DOHH2 (cell line): Measurements from ENCODE around the gene EVL.

Source experiments
- H3F3A ChIP-seq: fragments of 200-600 bp; sonication (generic), shearing (Covaris generic); 2 replicates; pipeline ENCODE4 v1.6.0; 2016; ENCODE audit warnings: antibody characterized with exemption, mild to moderate bottlenecking; ENCODE audit not compliant: control insufficient read depth, insufficient read depth
- H3K27ac ChIP-seq: fragments of 200-600 bp; sonication (generic); 2 replicates; pipeline ENCODE4 v1.5.1; 2014; ENCODE audit warnings: low read depth, mild to moderate bottlenecking, low read length, moderate library complexity
- H3K27me3 ChIP-seq: fragments of 200-600 bp; sonication (generic); 2 replicates; pipeline ENCODE4 v1.6.1; 2014; ENCODE audit warnings: mild to moderate bottlenecking, low read length, mixed read lengths; ENCODE audit not compliant: control insufficient read depth
- H3K36me3 ChIP-seq: fragments of 200-600 bp; sonication (generic); 2 replicates; pipeline ENCODE4 v1.6.1; 2014; ENCODE audit warnings: mild to moderate bottlenecking, low read length, moderate library complexity, mixed read lengths; ENCODE audit not compliant: control insufficient read depth
- H3K4me1 ChIP-seq: fragments of 200-600 bp; sonication (generic); 2 replicates; pipeline ENCODE4 v1.6.1; 2014; ENCODE audit warnings: mild to moderate bottlenecking, low read length, mixed read lengths; ENCODE audit not compliant: control insufficient read depth
- H3K4me2 ChIP-seq: fragments of 200-600 bp; sonication (generic); 2 replicates; pipeline ENCODE4 v1.6.0; 2014; ENCODE audit warnings: mild to moderate bottlenecking, low read length, moderate library complexity
- H3K4me3 ChIP-seq: fragments of 200-600 bp; sonication (generic); 2 replicates; pipeline ENCODE4 v1.5.1; 2014; ENCODE audit warnings: mild to moderate bottlenecking, low read length, mixed read lengths
- H3K79me2 ChIP-seq: fragments of 200-600 bp; sonication (generic); 2 replicates; pipeline ENCODE4 v1.6.1; 2014; ENCODE audit warnings: mild to moderate bottlenecking, low read length, mixed read lengths; ENCODE audit not compliant: control insufficient read depth
- H3K9me2 ChIP-seq: fragments of 200-600 bp; sonication (generic); replicated peaks from 2 replicates; pipeline ENCODE4 v1.6.1; 2014; ENCODE audit warnings: mild to moderate bottlenecking, low read length, mixed read lengths; ENCODE audit not compliant: control insufficient read depth
- H3K9me3 ChIP-seq: fragments of 200-600 bp; sonication (generic); 2 replicates; pipeline ENCODE4 v1.6.1; 2014; ENCODE audit warnings: antibody characterized with exemption, low read length, mixed read lengths; ENCODE audit not compliant: control insufficient read depth, insufficient read depth
- H4K20me1 ChIP-seq: fragments of 200-600 bp; sonication (generic); 2 replicates; pipeline ENCODE4 v1.6.0; 2014; ENCODE audit warnings: low read depth, mild to moderate bottlenecking, antibody characterized with exemption, low read length, moderate library complexity; ENCODE audit not compliant: control insufficient read depth, insufficient read depth
- EZH2phosphoT487 ChIP-seq: fragments of 200-600 bp; sonication (generic); IDR thresholded peaks from 2 replicates; pipeline ENCODE4 v1.6.1; 2017; ENCODE audit warnings: borderline replicate concordance, mild to moderate bottlenecking, antibody characterized with exemption, low read length, moderate library complexity, mixed read lengths
- TF ChIP-seq, protein P1 (sequence below): fragments of 200-600 bp; sonication (generic); IDR thresholded peaks from one replicate; pipeline ENCODE4 v1.5.1; 2014; ENCODE audit warnings: antibody characterized with exemption, mild to moderate bottlenecking, low read depth, low read length; ENCODE audit not compliant: poor library complexity, severe bottlenecking

The EVL gene

DNA sequence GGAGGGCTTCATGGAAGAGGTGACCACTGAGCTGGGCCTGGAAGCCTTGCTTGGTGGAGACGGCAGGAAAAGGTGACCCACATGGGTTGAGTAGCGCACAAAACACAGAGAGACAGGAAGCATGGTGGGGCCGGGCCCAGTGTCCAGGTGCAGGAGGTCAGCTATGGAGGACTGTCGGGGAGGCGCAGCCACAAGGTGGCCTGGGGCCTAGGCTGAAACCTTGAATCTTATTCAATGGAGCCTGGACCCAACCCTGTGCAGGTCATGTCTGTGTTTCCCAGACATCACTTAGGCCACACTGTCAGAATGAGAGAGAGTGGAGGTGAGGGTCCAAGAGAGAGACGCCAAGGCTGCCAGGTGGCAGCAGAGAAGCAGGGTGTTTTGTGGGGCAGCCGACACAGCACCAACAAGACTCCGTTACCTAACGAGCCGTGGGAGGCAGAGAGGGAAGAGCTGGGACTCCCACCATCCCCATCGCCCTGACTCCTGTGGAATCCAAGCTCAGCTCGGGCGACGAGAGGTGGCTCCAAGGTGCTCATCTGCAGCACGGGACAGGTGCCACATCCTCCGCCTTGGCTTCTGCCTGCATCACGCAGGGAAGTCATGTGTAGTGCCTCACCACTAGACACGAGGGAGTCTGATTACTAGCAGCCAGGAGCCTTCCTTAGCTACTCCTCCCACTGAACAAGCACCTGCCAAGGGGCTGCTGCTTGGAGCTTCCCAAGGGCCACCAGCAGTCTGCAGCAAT is 55.5 kb downstream of the EVL start:
- no peak overlapping the region for H3K4me2 ChIP-seq
- TF ChIP-seq, protein P1, sequence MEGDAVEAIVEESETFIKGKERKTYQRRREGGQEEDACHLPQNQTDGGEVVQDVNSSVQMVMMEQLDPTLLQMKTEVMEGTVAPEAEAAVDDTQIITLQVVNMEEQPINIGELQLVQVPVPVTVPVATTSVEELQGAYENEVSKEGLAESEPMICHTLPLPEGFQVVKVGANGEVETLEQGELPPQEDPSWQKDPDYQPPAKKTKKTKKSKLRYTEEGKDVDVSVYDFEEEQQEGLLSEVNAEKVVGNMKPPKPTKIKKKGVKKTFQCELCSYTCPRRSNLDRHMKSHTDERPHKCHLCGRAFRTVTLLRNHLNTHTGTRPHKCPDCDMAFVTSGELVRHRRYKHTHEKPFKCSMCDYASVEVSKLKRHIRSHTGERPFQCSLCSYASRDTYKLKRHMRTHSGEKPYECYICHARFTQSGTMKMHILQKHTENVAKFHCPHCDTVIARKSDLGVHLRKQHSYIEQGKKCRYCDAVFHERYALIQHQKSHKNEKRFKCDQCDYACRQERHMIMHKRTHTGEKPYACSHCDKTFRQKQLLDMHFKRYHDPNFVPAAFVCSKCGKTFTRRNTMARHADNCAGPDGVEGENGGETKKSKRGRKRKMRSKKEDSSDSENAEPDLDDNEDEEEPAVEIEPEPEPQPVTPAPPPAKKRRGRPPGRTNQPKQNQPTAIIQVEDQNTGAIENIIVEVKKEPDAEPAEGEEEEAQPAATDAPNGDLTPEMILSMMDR = no peak
- no peak for TF ChIP-seq EZH2phosphoT487
- H3K4me3 ChIP-seq = no peak overlapping the region
- no peaks in the 10 kb centered on the region for H3K27me3 ChIP-seq
- H3K27ac ChIP-seq = no peak overlapping the region
- H3K9me3 ChIP-seq = no peaks in the 10 kb centered on the region
- no peaks in the 10 kb centered on the region for H3K79me2 ChIP-seq
- no peaks in the 10 kb centered on the region for H3K36me3 ChIP-seq
- H4K20me1 ChIP-seq = no peaks in the 10 kb centered on the region
- no peaks in the 10 kb centered on the region for H3K9me2 ChIP-seq
- no peaks in the 10 kb centered on the region for H3F3A ChIP-seq
- peaks cover 11% of the 10 kb centered on the region for H3K4me1 ChIP-seq

DNA sequence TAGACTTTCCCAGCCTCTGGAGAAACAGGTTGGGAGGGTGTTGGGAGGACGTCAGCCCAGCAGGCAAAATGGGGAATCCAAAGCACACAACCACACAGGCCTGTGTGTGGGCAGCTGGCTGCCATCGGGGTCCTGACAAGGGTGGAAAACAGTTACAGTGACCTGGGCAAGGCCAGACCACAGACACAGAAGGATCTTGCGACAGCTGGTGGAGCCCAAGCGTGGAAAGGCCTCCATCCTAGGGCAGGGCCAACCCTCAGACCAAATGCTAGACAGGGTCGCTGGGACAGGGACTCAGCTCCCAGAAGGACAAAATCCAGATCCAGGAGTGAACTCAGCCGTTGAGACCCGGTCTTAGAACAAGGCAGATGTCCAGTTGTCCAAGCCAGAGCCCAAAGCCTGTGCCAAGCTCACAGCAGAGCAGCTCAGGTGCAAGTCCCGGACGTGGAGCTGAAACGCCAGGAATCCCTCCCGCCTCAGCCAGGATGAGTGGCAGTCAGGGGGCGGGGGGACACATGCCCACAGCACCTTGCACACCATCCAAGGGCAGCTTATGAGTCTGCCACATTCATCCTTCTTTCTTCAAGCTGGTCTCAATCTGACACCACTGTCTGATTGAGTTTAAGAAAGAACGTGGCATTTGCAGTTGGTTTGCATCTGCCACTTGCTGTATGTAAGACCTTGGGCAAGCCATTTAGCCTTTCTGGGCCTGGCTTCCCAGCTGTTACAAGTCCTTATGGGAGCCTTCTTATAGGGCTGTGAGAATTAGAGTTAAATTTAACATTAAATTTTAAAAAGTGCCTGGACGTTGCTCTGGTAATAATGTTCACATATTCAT is 56.6 kb downstream of the EVL start:
- H3K79me2 ChIP-seq = no peaks in the 10 kb centered on the region
- no peak overlapping the region for H3K4me2 ChIP-seq
- TF ChIP-seq EZH2phosphoT487 = no peak
- TF ChIP-seq, protein P1 = no peak
- H3K36me3 ChIP-seq = no peaks in the 10 kb centered on the region
- H4K20me1 ChIP-seq = no peaks in the 10 kb centered on the region
- H3K4me3 ChIP-seq = no peak overlapping the region
- peaks cover 11% of the 10 kb centered on the region for H3K4me1 ChIP-seq
- H3F3A ChIP-seq = no peaks in the 10 kb centered on the region
- no peaks in the 10 kb centered on the region for H3K9me3 ChIP-seq
- H3K27ac ChIP-seq = no peak overlapping the region
- no peaks in the 10 kb centered on the region for H3K27me3 ChIP-seq
- no peaks in the 10 kb centered on the region for H3K9me2 ChIP-seq

DNA sequence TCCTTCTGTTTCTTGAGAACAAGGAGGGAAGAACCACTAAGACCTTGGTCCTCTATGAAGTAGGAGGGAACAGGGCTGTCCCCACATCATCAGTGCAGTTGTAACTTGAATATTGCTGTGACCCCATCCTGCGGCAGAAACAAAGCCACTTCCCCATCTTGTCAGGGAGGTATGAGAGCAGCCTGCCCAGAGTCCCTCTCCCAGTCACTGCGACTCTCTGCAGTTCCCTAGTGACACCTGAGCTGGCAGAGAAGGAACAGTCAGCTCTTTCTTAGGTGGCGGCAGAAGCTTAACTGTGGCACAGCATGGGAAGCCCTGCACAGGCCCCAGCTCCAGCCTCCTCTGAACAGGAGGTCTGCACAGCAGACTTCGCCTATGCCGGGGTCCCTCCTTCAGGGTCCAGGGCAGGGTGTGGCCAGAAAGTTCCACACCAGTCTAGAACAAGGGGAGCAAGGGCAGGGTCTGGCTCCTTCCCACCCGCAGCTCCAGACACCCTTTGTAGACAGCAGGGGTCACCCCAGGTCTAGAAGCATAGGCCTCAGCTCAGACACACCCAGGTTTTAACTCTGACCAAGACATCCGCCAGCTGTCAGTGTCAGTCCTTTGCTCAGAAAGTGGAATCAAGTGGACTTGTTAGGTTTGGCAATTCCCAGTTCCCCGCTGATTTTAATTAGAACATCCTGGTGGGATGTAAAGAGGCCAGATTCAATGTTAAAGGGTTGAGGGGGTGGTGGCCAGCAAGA is 57.4 kb downstream of the EVL start:
- Histone ChIP-seq H3K4me2 (no peak overlapping the region), H3K27ac (no peak overlapping the region), H3K4me1 (peaks cover 7% of the 10 kb centered on the region), H3K27me3 (no peaks in the 10 kb centered on the region), H3K9me3 (no peaks in the 10 kb centered on the region), H3K9me2 (no peaks in the 10 kb centered on the region), H3K79me2 (no peaks in the 10 kb centered on the region), H3K36me3 (no peaks in the 10 kb centered on the region), H3F3A (no peaks in the 10 kb centered on the region), H3K4me3 (no peak overlapping the region), H4K20me1 (no peaks in the 10 kb centered on the region)
- TF ChIP-seq EZH2phosphoT487 = no peak
- TF ChIP-seq, protein P1 = no peak
